Lung (tissue), 12 donors: ENCODE results near the gene TULP4. TPM values are rescaled to one million over a fixed set of nuclear protein-coding genes. Genes with fewer than 3 reads are reported as not detected.
A peak's percentile ranks its signal among the peaks of the same experiment; 100 is the strongest.
"Not testable (repeated sequence)": the region's sequence is repeated elsewhere in the genome, so short reads cannot be mapped to it uniquely, and the experiment has no call there.

Experiments
- ATAC-seq: fragments of 200-7000 bp; cut with Tn5 transposase; one replicate; pipeline ENCODE4 v1.9.1; 2020; ENCODE audit warnings: moderate number of reproducible peaks; ENCODE audit not compliant: insufficient read depth, low FRiP score
- DNase-seq, 3 donors: peaks; one replicate each; pipeline ENCODE4 v3.0.0-alpha.2; 2013 to 2017
- H3K27ac ChIP-seq, 2 donors: one replicate each; pipeline ENCODE4 v1.5.1; 2013; ENCODE audit warnings: mild to moderate bottlenecking in 2 of 2, moderate library complexity in 2 of 2, control low read depth in 1 of 2, inconsistent platforms in 1 of 2, low read depth in 1 of 2, low read length in 1 of 2
- H3K27me3 ChIP-seq, 3 donors: one replicate each; pipeline ENCODE4 v1.5.1; 2013; ENCODE audit warnings: low read length in 2 of 3; ENCODE audit not compliant: control insufficient read depth in 3 of 3, insufficient read depth in 3 of 3
- H3K36me3 ChIP-seq, 4 donors: one replicate each; pipeline ENCODE4 v1.5.1; 2013; ENCODE audit warnings: low read length in 4 of 4, mild to moderate bottlenecking in 1 of 4, moderate library complexity in 1 of 4; ENCODE audit not compliant: control insufficient read depth in 4 of 4, insufficient read depth in 4 of 4
- H3K4me1 ChIP-seq, 5 donors: one replicate each; pipeline ENCODE4 v1.5.1; 2013; ENCODE audit warnings: low read length in 5 of 5, mild to moderate bottlenecking in 2 of 5, moderate library complexity in 1 of 5; ENCODE audit not compliant: control insufficient read depth in 5 of 5, insufficient read depth in 5 of 5
- H3K4me3 ChIP-seq: one replicate; pipeline ENCODE4 v1.5.1; 2013; ENCODE audit warnings: mild to moderate bottlenecking, control low read depth, moderate library complexity
- H3K9ac ChIP-seq, 2 donors: one replicate each; pipeline ENCODE4 v1.5.1; 2013; ENCODE audit warnings: low read length in 2 of 2, control low read depth in 1 of 2; ENCODE audit not compliant: insufficient read depth in 1 of 2
- H3K9me3 ChIP-seq, 4 donors: one replicate each; pipeline ENCODE4 v1.5.1; 2013; ENCODE audit warnings: low read length in 3 of 4, mild to moderate bottlenecking in 1 of 4, moderate library complexity in 1 of 4; ENCODE audit not compliant: control insufficient read depth in 4 of 4, insufficient read depth in 3 of 4
- CTCF ChIP-seq: IDR thresholded peaks from 2 replicates; pipeline ENCODE4 v1.5.1; 2012; ENCODE audit warnings: mild to moderate bottlenecking; ENCODE audit errors: control extremely low read depth, extremely low read depth
- WGBS, 2 donors: extraction: QIAGEN DNeasy Blood & Tissue Kit; methylation state at CpG; one replicate each; pipeline ENCODE4 v1.1.7; 2013; 5-methylcytosine and 5-hydroxymethylcytosine counted together
- polyA plus RNA-seq, 2 donors: library from polyadenylated mRNA; stranded (reverse); fragments of 200-250 nt; gene quantifications; one replicate each; pipeline ENCODE4 v1.2.1, GENCODE V29; 2013
- total RNA-seq, 2 donors: library from RNA; depleted of rRNA in 1 of 2; stranded (reverse); fragments of >200 nt in 1 of 2; gene quantifications; one replicate each; pipeline ENCODE4 v1.2.1, GENCODE V29; 2014 to 2021
- donor health status: control.
- donor health status: control.
- donor health status: Bipolar disorder and iron deficiency.
- donor health status: healthy.
- donor health status: DM: yes; HTN: yes; CAD: no.

TULP4 gene
- total and polyA plus RNA-seq, 4 donors, result 4.5 to 147 (median 39.2) TPM

- H3K9me3 ChIP-seq, result peaks cover 0 to 9% (median 0%) of the 10 kb centered on the region in 4 donors
- H3K4me3 ChIP-seq, result no peak overlapping the region
- no peak for DNase-seq
- H3K27me3 ChIP-seq, result peaks cover 0 to 40% (median 18%) of the 10 kb centered on the region in 3 donors
- ATAC-seq, result no peak
- WGBS, 2 donors, result 63 to 70% methylated on average over 3 of the region's 3 CpGs
- no peak for TF ChIP-seq CTCF
- H3K36me3 ChIP-seq, result no peaks in the 10 kb centered on the region
- H3K9ac ChIP-seq, result no peak overlapping the region
- H3K27ac ChIP-seq, result no peak overlapping the region
- peaks cover 0 to 11% (median 5%) of the 10 kb centered on the region in 5 donors for H3K4me1 ChIP-seq
Observed at GRCh38 chr6:158519300-158519699, 207.0 kb downstream of the TULP4 start.

GRCh38 chr6:158519761-158520160 lies 207.5 kb downstream of the TULP4 start:
- no peak for ATAC-seq

GRCh38 chr6:158520975-158521374 lies 208.7 kb downstream of the TULP4 start:
- peak overlapping the region in 1 of 2 donors; percentile 56 for H3K27ac ChIP-seq
- H3K4me1 ChIP-seq, result peaks cover 0 to 11% (median 4%) of the 10 kb centered on the region in 5 donors
- H3K9ac ChIP-seq, H3K4me3 ChIP-seq, H3K36me3 ChIP-seq, ATAC-seq, DNase-seq: not testable (repeated sequence)
- peaks cover 0 to 12% (median 0%) of the 10 kb centered on the region in 4 donors for H3K9me3 ChIP-seq
- WGBS, 2 donors, result 79 to 86% methylated on average over 7 of the region's 7 CpGs
- H3K27me3 ChIP-seq, result peaks cover 0 to 35% (median 18%) of the 10 kb centered on the region in 3 donors

More at GRCh38 chr6:158519761-158520160, 207.5 kb downstream of the TULP4 start:
- H3K27ac ChIP-seq, result no peak overlapping the region
- no peaks in the 10 kb centered on the region for H3K36me3 ChIP-seq
- peaks cover 0 to 11% (median 0%) of the 10 kb centered on the region in 4 donors for H3K9me3 ChIP-seq
- H3K9ac ChIP-seq, result no peak overlapping the region
- H3K27me3 ChIP-seq, result peaks cover 0 to 40% (median 18%) of the 10 kb centered on the region in 3 donors
- peaks cover 0 to 11% (median 5%) of the 10 kb centered on the region in 5 donors for H3K4me1 ChIP-seq
- no peak for DNase-seq
- H3K4me3 ChIP-seq, result no peak overlapping the region
- no peak for TF ChIP-seq CTCF
- WGBS, 2 donors, result 54 to 84% methylated on average over 4 of the region's 4 CpGs

GRCh38 chr6:158521759-158522158 lies 209.5 kb downstream of the TULP4 start:
- no peak for DNase-seq
- no peak for ATAC-seq
- H3K36me3 ChIP-seq, result no peaks in the 10 kb centered on the region
- WGBS, 2 donors, result 65 to 88% methylated on average over 1 of the region's 1 CpG
- H3K27ac ChIP-seq, result no peak overlapping the region
- peaks cover 0 to 31% (median 17%) of the 10 kb centered on the region in 3 donors for H3K27me3 ChIP-seq
- H3K4me3 ChIP-seq, result no peak overlapping the region
- peaks cover 0 to 8% (median 0%) of the 10 kb centered on the region in 4 donors for H3K9me3 ChIP-seq
- H3K4me1 ChIP-seq, result peaks cover 0 to 8% (median 0%) of the 10 kb centered on the region in 5 donors
- H3K9ac ChIP-seq, result no peak overlapping the region
- TF ChIP-seq CTCF, result no peak
